Measurements from ENCODE around the gene SCNM1.

Gene SCNM1

DNA sequence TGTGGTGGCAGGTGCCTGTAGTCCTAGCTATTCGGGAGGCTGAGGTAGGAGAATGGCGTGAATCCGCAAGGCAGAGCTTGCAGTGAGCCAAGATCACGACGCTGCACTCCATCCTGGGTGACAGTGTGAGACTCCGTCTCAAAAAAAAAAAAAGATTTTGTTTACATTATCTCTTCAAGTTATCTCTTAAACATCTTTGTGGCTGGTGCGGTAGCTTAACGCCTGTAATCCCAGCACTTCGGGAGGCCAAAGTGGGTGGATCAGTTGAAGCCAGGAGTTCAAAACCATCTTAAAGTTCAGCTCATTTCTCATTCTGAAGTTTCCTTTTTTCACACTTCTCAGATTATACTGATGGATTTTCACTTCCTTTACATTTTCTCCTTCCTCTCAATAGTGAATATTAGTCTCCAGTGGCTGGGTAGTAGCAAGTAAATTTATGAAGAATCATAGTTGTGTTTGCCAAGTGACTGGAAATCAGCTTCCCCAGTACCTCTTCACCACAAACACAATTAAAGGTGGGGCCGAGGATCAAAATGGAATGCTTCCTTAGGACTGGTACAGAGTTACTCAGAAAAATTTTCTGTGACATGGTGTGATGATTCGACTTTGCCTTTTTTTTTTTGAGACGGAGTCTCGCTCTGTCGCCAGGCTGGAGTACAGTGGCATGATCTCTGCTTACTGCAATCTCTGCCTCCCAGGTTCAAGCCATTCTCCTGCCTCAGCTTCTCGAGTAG lies 46.2 kb downstream of the SCNM1 start:
- no peaks in the 10 kb centered on the region for H3K4me1 ChIP-seq (ENCODE audit: insufficient read depth, low read length)
- H3K4me3 ChIP-seq (ENCODE audit: low read length), result no peak overlapping the region
- no peaks in the 10 kb centered on the region for H3K27me3 ChIP-seq (ENCODE audit: insufficient read depth, low read length)
- peaks cover 44% of the 10 kb centered on the region for H3K36me3 ChIP-seq (ENCODE audit: insufficient read depth, low read length)
- no peak overlapping the region for H2AFZ ChIP-seq (ENCODE audit: low read depth, low read length)
- H3K9me3 ChIP-seq (ENCODE audit: low read length), result no peaks in the 10 kb centered on the region

DNA sequence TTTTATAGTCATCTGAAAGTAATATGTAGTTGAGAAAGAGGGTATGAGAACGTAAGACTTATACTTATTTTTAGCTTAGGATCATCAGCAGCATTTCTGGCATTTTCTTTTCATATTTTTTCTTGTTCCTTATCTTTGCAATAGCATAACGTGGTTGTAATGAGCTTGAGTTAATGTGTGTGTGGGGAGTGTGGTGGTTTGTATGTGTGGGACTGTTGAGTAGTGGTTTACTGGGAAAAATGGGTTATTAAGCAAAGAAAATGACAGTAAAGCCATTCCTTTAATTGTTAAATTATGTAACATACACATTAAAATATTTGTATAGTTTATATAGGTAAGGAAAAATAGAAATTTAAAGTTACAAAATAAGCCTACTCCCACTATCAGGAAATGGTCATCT lies 47.6 kb downstream of the SCNM1 start:
- Histone ChIP-seq H2AFZ (ENCODE audit: low read depth, low read length) (no peak overlapping the region), H3K36me3 (ENCODE audit: insufficient read depth, low read length) (peaks cover 43% of the 10 kb centered on the region), H3K4me3 (ENCODE audit: low read length) (no peak overlapping the region), H3K9me3 (ENCODE audit: low read length) (no peaks in the 10 kb centered on the region), H3K27me3 (ENCODE audit: insufficient read depth, low read length) (no peaks in the 10 kb centered on the region), H3K4me1 (ENCODE audit: insufficient read depth, low read length) (no peaks in the 10 kb centered on the region)
